ENCODE data around the gene TMX4. TPM values are rescaled to one million over a fixed set of nuclear protein-coding genes. Genes with fewer than 3 reads are reported as not detected.

The TMX4 gene
- total RNA-seq, 2 experiments from 2014 or later, result 39.8 to 47.9 TPM

DNA sequence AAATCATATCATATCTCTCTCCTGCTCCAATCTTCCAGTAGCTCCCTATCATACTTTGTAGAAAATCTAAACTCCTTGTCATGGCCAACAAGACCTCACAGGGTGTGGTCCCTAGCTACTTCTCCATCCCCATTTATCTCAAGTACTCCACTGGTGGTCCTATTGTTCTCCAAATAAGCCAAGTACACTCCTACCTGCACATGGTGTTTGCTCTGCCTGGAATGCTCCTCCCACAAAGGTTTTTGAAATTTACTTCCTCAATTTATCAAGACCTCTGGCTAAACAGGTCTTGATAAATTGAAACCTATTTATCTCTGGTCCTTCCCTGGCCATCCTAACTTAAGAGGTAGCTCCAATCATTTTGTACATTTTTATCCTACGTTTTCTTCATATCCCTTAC is 12.1 kb downstream of the TMX4 start:
- POLR2A ChIA-PET, result no interaction called here
- no peak overlapping the region for H3K27ac Mint-ChIP-seq
- H3K36me3 Mint-ChIP-seq (ENCODE audit: low read depth), result peaks cover 58% of the 10 kb centered on the region

DNA sequence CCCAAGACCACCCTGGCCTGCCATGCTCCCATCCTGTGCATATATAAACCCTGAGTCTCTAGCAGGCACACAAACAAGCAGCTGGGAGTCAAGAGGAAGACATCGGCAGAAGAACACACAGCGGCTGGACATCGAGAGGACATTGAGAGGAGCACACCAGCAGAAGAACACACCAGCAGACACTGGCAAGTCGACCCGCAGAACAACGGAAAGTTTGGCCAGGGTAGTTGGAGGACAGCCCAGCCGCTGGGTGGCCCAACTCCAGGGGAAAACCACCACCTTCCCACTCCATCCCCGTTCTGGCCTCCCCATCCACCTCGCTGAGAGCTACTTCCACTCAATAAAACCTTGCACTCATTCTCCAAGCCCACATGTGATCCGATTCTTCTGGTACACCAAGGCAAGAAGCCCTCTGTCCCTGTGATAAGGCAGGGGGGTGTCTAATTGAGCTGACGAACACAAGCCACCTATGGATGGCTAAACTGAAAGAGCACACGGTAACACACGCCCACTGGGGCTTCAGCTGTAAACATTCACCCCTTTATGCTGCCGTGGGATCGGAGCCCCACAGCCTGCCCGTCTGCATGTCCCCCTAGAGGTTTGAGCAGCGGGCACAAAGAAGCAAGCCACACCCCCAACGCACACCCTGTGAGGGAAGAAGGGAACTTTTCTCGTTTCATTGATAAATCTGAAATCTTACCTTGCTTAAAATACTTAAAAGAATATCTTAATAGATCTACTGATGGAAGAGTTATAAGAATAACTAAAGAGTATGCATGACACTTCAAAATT is 13.8 kb downstream of the TMX4 start:
- TF ChIP-seq, protein P1, sequence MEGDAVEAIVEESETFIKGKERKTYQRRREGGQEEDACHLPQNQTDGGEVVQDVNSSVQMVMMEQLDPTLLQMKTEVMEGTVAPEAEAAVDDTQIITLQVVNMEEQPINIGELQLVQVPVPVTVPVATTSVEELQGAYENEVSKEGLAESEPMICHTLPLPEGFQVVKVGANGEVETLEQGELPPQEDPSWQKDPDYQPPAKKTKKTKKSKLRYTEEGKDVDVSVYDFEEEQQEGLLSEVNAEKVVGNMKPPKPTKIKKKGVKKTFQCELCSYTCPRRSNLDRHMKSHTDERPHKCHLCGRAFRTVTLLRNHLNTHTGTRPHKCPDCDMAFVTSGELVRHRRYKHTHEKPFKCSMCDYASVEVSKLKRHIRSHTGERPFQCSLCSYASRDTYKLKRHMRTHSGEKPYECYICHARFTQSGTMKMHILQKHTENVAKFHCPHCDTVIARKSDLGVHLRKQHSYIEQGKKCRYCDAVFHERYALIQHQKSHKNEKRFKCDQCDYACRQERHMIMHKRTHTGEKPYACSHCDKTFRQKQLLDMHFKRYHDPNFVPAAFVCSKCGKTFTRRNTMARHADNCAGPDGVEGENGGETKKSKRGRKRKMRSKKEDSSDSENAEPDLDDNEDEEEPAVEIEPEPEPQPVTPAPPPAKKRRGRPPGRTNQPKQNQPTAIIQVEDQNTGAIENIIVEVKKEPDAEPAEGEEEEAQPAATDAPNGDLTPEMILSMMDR (IDR thresholded peaks at IDR 0.05), result no peak
- H3K27ac Mint-ChIP-seq, result no peak overlapping the region
- peaks cover 58% of the 10 kb centered on the region for H3K36me3 Mint-ChIP-seq (ENCODE audit: low read depth)

More for the DNA sequence above, 12.1 kb downstream of the TMX4 start:
- no peaks in the 10 kb centered on the region for H3K27me3 Mint-ChIP-seq
- Histone ChIP-seq H3K4me1 (ENCODE audit: insufficient read depth, low read length) (no peaks in the 10 kb centered on the region), H3K4me3 (ENCODE audit: low read length) (no peak overlapping the region), H3K9me3 (ENCODE audit: control insufficient read depth in 1 of 2, insufficient read depth in 1 of 2, low read length in 2 of 2) (no peaks in the 10 kb centered on the region), H3K36me3 (ENCODE audit: insufficient read depth, low read length) (peaks cover 14% of the 10 kb centered on the region), H3K27me3 (ENCODE audit: control insufficient read depth in 1 of 2, insufficient read depth in 2 of 2, low read length in 2 of 2) (no peaks in the 10 kb centered on the region), H3K27ac (ENCODE audit: low read depth in 1 of 2, low read length in 2 of 2) (no peak overlapping the region)
- CTCF ChIA-PET, result no interaction called here
- peaks cover 17% of the 10 kb centered on the region for H3K4me1 Mint-ChIP-seq (ENCODE audit: low read depth)
- H3K9me3 Mint-ChIP-seq, result no peaks in the 10 kb centered on the region
- no peak overlapping the region for H3K4me3 Mint-ChIP-seq
- ATAC-seq (ENCODE audit: poor library complexity) (no peak), DNase-seq (no peak)
- TF ChIP-seq, protein P1 (IDR thresholded peaks at IDR 0.05), result no peak
- intact Hi-C loops (cut with DNase I, micrococcal nuclease), result no loop called here

DNA sequence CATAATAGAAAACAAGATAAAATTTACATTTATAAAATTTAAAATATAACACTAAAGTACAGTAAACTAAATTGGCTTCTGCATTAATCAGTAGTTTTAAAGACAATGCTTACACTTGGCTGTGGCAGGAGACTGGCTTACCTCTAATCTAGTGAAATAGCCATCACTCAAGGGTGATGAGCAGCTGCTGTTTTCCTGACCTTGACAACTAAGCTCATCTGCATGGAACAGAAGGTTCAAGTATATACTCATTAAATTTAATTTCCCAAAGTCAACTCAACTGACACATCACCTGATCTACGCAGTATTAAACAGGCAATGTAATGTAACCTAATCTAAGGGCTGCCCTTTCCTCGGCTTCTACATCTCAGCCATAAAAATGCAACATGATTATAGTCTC is 14.5 kb downstream of the TMX4 start:
- H3K36me3 Mint-ChIP-seq (ENCODE audit: low read depth), result peaks cover 58% of the 10 kb centered on the region
- H3K27ac ChIP-seq (ENCODE audit: low read depth in 1 of 2, low read length in 2 of 2), result no peak overlapping the region
- TF ChIP-seq, protein P1 (IDR thresholded peaks at IDR 0.05), result no peak
- no peak overlapping the region for H3K4me3 ChIP-seq (ENCODE audit: low read length)
- no peaks in the 10 kb centered on the region for H3K27me3 ChIP-seq (ENCODE audit: control insufficient read depth in 1 of 2, insufficient read depth in 2 of 2, low read length in 2 of 2)
- H3K9me3 ChIP-seq (ENCODE audit: control insufficient read depth in 1 of 2, insufficient read depth in 1 of 2, low read length in 2 of 2), result no peaks in the 10 kb centered on the region
- no peaks in the 10 kb centered on the region for H3K9me3 Mint-ChIP-seq
- H3K4me1 ChIP-seq (ENCODE audit: insufficient read depth, low read length), result no peaks in the 10 kb centered on the region
- ATAC-seq (ENCODE audit: poor library complexity) (no peak), DNase-seq (no peak)
- peaks cover 30% of the 10 kb centered on the region for H3K36me3 ChIP-seq (ENCODE audit: insufficient read depth, low read length)
- no peaks in the 10 kb centered on the region for H3K27me3 Mint-ChIP-seq
- intact Hi-C loops (cut with DNase I, micrococcal nuclease), result no loop called here
- H3K27ac Mint-ChIP-seq, result no peak overlapping the region
- no peak overlapping the region for H3K4me3 Mint-ChIP-seq
- CTCF ChIA-PET, result interaction anchor here (1.1 kb wide), 1 partner anchor 16 kb away, joined by 3 read pairs; no protein-coding TSS in a partner anchor
- no peaks in the 10 kb centered on the region for H3K4me1 Mint-ChIP-seq (ENCODE audit: low read depth)
- POLR2A ChIA-PET, result interaction anchor here (1.1 kb wide), 1 partner anchor 11 kb away, joined by 3 read pairs; no protein-coding TSS in a partner anchor

More for the DNA sequence above, 13.8 kb downstream of the TMX4 start:
- no peaks in the 10 kb centered on the region for H3K9me3 ChIP-seq (ENCODE audit: control insufficient read depth in 1 of 2, insufficient read depth in 1 of 2, low read length in 2 of 2)
- H3K36me3 ChIP-seq (ENCODE audit: insufficient read depth, low read length), result peaks cover 25% of the 10 kb centered on the region
- no peak overlapping the region for H3K4me3 ChIP-seq (ENCODE audit: low read length)
- DNase-seq (no peak), ATAC-seq (ENCODE audit: poor library complexity) (no peak)
- H3K27me3 Mint-ChIP-seq, result no peaks in the 10 kb centered on the region
- POLR2A ChIA-PET, result no interaction called here
- H3K27ac ChIP-seq (ENCODE audit: low read depth in 1 of 2, low read length in 2 of 2), result no peak overlapping the region
- intact Hi-C loops (cut with DNase I, micrococcal nuclease), result no loop called here
- no peak overlapping the region for H3K4me3 Mint-ChIP-seq
- H3K4me1 Mint-ChIP-seq (ENCODE audit: low read depth), result no peaks in the 10 kb centered on the region
- H3K27me3 ChIP-seq (ENCODE audit: control insufficient read depth in 1 of 2, insufficient read depth in 2 of 2, low read length in 2 of 2), result no peaks in the 10 kb centered on the region
- H3K9me3 Mint-ChIP-seq, result no peaks in the 10 kb centered on the region
- CTCF ChIA-PET, result no interaction called here
- H3K4me1 ChIP-seq (ENCODE audit: insufficient read depth, low read length), result no peaks in the 10 kb centered on the region

Measured in CD4-positive, alpha-beta T cell (primary cell).